Measurements from ENCODE around the gene PKP1.

The PKP1 gene

GRCh38 chr1:201358596-201358995 lies 75.3 kb downstream of the PKP1 start:
- no peaks in the 10 kb centered on the region for H3K4me1 ChIP-seq (ENCODE audit: low read depth, poor library complexity, severe bottlenecking)
- no peaks in the 10 kb centered on the region for H4K20me1 ChIP-seq (ENCODE audit: insufficient read depth)
- no peak overlapping the region for H3K4me3 ChIP-seq (IDR thresholded peaks at IDR 0.05; ENCODE audit: insufficient read depth, low read depth, low read length)
- H3K36me3 ChIP-seq (ENCODE audit: insufficient read depth), result no peaks in the 10 kb centered on the region
- no peak overlapping the region for H3K9ac ChIP-seq
- TF ChIP-seq, protein P1, sequence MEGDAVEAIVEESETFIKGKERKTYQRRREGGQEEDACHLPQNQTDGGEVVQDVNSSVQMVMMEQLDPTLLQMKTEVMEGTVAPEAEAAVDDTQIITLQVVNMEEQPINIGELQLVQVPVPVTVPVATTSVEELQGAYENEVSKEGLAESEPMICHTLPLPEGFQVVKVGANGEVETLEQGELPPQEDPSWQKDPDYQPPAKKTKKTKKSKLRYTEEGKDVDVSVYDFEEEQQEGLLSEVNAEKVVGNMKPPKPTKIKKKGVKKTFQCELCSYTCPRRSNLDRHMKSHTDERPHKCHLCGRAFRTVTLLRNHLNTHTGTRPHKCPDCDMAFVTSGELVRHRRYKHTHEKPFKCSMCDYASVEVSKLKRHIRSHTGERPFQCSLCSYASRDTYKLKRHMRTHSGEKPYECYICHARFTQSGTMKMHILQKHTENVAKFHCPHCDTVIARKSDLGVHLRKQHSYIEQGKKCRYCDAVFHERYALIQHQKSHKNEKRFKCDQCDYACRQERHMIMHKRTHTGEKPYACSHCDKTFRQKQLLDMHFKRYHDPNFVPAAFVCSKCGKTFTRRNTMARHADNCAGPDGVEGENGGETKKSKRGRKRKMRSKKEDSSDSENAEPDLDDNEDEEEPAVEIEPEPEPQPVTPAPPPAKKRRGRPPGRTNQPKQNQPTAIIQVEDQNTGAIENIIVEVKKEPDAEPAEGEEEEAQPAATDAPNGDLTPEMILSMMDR (conservative IDR thresholded peaks at IDR 0.05; ENCODE audit: low read depth, low read length), result no peak
- H3K27ac ChIP-seq, result no peak overlapping the region
- H3K27me3 ChIP-seq (ENCODE audit: insufficient read depth, low read depth), result peaks cover 23% of the 10 kb centered on the region
- H2AFZ ChIP-seq (ENCODE audit: low read depth), result no peak overlapping the region
- H3K79me2 ChIP-seq (ENCODE audit: insufficient read depth, low read depth), result no peaks in the 10 kb centered on the region
- H3K4me2 ChIP-seq, result no peak overlapping the region

- H3K4me3 ChIP-seq (IDR thresholded peaks at IDR 0.05; ENCODE audit: insufficient read depth, low read depth, low read length), result no peak overlapping the region
- H2AFZ ChIP-seq (ENCODE audit: low read depth), result no peak overlapping the region
- H3K27ac ChIP-seq, result no peak overlapping the region
- H3K4me1 ChIP-seq (ENCODE audit: low read depth, poor library complexity, severe bottlenecking), result no peaks in the 10 kb centered on the region
- H3K79me2 ChIP-seq (ENCODE audit: insufficient read depth, low read depth), result no peaks in the 10 kb centered on the region
- H3K9ac ChIP-seq, result no peak overlapping the region
- H3K4me2 ChIP-seq, result no peak overlapping the region
- no peaks in the 10 kb centered on the region for H3K36me3 ChIP-seq (ENCODE audit: insufficient read depth)
- TF ChIP-seq, protein P1 (conservative IDR thresholded peaks at IDR 0.05; ENCODE audit: low read depth, low read length), result no peak
- no peaks in the 10 kb centered on the region for H4K20me1 ChIP-seq (ENCODE audit: insufficient read depth)
- H3K27me3 ChIP-seq (ENCODE audit: insufficient read depth, low read depth), result peaks cover 24% of the 10 kb centered on the region
Measured at GRCh38 chr1:201359031-201359872, 75.9 kb downstream of the PKP1 start.

DNA sequence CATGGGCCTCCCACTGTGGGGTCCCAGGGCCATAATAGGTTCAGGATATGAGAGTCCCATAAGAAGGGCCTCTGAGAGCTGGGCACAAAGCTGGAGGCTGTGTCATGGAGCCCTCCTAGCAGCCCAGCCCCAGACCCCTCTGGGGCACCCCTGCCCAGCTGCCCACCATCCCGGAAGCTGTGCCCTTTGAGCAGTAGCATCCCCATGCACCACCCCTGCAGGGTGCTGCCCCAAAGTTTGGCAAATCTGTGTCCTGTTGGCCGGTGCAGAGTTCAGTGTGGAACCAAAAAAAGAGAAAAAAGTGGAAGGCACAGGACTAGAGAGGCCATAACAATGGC lies 76.5 kb downstream of the PKP1 start:
- Histone ChIP-seq H3K36me3 (ENCODE audit: insufficient read depth) (no peaks in the 10 kb centered on the region), H4K20me1 (ENCODE audit: insufficient read depth) (no peaks in the 10 kb centered on the region), H3K4me2 (no peak overlapping the region), H3K9ac (no peak overlapping the region), H3K4me1 (ENCODE audit: low read depth, poor library complexity, severe bottlenecking) (no peaks in the 10 kb centered on the region), H3K27ac (no peak overlapping the region), H2AFZ (ENCODE audit: low read depth) (no peak overlapping the region), H3K79me2 (ENCODE audit: insufficient read depth, low read depth) (no peaks in the 10 kb centered on the region), H3K27me3 (ENCODE audit: insufficient read depth, low read depth) (peaks cover 24% of the 10 kb centered on the region), H3K4me3 (IDR thresholded peaks at IDR 0.05; ENCODE audit: insufficient read depth, low read depth, low read length) (no peak overlapping the region)
- TF ChIP-seq, protein P1 (conservative IDR thresholded peaks at IDR 0.05; ENCODE audit: low read depth, low read length), result no peak

- no peaks in the 10 kb centered on the region for H4K20me1 ChIP-seq (ENCODE audit: insufficient read depth)
- no peak overlapping the region for H3K4me3 ChIP-seq (IDR thresholded peaks at IDR 0.05; ENCODE audit: insufficient read depth, low read depth, low read length)
- H2AFZ ChIP-seq (ENCODE audit: low read depth), result no peak overlapping the region
- peaks cover 25% of the 10 kb centered on the region for H3K27me3 ChIP-seq (ENCODE audit: insufficient read depth, low read depth)
- H3K36me3 ChIP-seq (ENCODE audit: insufficient read depth), result no peaks in the 10 kb centered on the region
- TF ChIP-seq, protein P1 (conservative IDR thresholded peaks at IDR 0.05; ENCODE audit: low read depth, low read length), result no peak
- H3K27ac ChIP-seq, result no peak overlapping the region
- H3K4me2 ChIP-seq, result no peak overlapping the region
- H3K4me1 ChIP-seq (ENCODE audit: low read depth, poor library complexity, severe bottlenecking), result no peaks in the 10 kb centered on the region
- no peaks in the 10 kb centered on the region for H3K79me2 ChIP-seq (ENCODE audit: insufficient read depth, low read depth)
- H3K9ac ChIP-seq, result no peak overlapping the region
Measured at GRCh38 chr1:201360486-201360885, 77.2 kb downstream of the PKP1 start.

Data from KMS-11 (cell line).